SK-N-DZ (cell line): ENCODE results near the gene CENPP.

Experiments used
- DNase-seq: peaks from one replicate; pipeline ENCODE4 v3.0.0-alpha.2; 2015; ENCODE audit warnings: low spot score

The CENPP gene

DNA sequence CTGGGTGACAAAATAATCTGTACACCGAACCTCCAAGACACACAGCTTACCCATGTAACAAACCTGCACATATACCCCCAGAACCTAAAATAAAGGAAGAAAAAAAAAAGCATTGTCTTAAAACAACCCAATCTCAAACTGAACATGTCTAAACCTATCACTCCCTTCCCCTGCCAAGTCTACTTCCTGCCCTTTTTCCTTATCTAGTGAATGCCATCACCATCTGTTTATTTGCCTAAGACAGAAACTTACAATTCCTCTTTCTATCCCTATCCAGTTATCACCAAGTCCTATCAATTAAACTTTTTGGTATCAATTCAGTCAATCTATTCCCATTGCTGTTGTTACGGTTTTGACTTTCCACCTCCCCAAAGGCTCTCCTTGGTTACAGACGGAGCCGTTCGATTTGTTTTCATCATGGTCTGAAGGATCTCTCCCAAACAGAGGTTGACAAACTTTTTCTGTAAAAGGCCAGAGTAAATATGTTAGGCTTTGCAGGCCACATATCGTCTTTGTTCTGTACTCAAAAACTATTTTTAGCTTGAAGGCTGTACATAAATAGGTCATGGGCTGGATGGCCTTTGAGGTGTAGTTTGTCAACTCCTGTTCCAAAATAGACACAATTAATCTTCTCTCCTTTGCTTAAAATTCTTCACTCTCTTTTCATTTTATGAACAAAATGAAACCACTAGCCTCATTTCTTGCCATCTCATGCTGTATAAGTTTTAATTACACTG is 12.7 kb upstream of the CENPP start:
- no peak for DNase-seq

DNA sequence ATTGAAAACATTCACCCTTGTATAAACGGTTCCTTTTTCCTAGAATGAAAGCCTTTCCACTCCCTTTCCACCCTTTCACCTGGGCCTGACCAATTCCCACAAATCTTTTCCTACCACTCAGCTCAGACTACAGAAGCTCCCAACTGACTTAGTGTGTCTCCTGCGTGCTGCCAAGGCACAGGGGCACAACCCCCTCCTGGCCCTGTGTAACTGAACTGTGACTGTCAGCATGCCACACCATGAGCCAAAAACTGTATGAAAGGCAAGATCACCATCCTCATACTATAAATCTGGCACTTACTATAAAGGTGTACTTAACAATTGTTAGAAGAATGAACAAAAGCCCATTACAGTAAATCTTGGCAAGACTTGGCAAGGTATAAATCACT is 12.1 kb upstream of the CENPP start:
- DNase-seq = no peak

DNA sequence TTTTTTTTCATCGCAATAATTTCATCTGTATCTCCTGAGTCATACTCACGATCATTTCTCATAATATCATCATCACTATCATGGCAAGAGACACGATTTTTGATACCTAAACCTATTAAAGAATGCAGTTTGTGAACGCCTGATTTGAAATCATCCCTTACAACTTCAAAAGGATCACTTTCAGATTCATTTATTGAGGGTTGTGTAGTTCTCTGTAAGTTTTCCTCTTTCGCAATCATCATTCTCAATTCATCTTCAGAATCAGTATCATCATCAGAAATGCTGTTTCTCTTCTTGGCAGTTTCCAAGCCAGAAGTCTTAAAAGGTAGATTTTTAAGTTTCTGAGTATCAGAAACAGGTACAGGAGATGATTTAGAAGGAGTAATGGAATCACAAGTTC is 10.3 kb upstream of the CENPP start:
- no peak for DNase-seq

DNA sequence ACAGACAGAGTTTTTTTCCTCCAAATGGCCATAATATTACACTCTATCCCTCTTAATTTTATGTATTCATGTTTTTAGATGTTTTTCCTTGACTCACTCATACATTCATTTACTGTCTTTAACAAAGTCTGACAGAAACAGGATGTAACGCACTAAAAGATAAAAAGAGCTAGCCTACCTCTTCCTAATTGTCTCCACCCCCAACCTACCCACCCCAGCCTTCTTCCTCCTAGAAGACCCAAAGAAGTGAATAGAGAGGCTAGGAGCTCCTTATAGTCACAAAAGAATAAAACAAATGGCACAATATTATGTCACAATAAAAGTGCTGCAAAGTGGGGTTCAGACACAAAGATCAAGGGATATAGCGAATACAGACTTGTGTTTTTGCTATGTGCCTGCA is 1.3 kb upstream of the CENPP start:
- no peak for DNase-seq

DNA sequence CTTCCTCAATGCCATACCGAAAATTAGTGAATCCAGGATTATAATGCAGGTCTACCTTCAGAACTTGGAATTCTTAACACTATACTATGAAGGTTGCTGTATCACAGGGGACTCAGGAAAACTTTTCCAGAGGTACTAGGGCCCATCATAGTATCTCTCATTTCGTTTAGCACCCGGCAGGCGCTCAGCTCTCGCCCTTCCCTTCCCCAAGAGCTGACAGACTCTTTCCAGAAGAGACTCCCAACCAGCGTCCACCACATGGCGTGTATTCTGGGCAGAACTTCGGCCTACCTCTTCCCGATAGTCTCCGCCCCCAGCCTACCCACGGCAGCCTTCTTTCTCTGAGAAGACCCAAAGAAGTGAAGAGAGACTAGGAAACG is 874 bp upstream of the CENPP start:
- DNase-seq = no peak

DNA sequence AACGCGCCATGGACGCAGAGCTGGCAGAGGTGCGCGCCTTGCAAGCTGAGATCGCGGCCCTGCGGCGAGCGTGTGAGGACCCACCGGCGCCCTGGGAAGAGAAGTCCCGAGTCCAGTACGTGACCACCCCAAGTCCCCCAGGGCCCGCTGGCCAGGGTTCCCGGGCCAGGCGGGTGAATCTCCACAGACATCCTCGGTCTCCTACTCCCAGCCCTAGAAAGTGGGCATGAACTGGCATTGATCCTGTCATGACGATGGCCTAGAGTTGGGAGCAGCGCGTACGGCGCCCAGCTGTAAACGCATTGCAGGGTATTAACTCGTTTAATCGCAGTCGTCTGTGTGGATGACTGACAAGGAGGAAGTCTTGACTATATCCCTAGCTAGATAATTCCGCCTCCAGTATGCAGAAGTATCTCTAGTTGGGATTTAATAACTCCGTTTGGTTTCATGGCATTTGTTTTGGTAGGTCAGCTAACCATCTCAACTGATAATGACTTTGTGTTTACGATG is 293 bp downstream of the CENPP start:
- DNase-seq = peak; percentile 23

DNA sequence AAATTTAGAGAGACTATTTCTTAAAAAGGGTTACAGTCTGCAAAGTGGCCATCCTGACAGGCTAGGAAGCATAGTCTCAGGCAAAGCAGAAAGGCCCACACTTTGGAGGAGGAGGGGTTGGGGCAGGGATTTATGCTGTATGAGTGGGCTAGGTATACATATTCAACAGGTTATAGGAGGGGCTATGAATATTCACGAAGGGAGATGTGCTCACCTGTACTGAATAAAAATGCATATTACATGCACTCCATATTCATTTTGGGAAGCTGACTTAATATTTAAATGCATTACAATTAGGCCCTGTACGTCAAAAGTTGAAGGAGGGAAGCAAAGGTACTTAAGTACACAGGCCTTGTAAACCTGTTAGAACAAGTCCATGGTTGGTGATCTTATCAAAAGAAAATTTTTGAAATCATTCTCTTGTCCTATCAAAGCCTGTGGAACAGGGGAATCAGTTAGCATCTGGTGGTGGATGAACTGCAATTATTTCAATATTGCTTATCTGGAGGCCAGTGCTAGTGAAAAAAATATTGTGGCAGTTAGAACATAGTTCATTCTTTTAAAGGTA is 1.6 kb downstream of the CENPP start:
- DNase-seq = no peak

DNA sequence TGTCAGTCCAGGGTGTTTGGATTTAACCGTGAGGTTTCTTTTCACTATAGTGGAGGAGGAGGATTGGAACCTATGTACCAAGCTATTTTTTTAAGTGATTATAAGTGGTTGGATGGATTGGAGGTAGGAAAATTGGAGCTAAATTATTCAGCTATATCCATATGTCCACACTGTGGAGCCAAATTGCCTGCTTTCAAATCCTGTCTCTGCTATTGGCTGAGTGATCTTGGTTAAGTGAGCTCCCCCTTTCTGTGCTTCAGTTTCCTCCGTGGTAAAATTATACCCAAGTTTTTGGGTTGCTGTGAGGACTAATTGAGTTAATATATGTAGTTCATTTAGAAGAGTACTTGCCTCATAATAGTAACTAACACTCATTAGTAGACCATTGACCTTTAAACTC is 2.5 kb downstream of the CENPP start:
- DNase-seq = peak; percentile 21

DNA sequence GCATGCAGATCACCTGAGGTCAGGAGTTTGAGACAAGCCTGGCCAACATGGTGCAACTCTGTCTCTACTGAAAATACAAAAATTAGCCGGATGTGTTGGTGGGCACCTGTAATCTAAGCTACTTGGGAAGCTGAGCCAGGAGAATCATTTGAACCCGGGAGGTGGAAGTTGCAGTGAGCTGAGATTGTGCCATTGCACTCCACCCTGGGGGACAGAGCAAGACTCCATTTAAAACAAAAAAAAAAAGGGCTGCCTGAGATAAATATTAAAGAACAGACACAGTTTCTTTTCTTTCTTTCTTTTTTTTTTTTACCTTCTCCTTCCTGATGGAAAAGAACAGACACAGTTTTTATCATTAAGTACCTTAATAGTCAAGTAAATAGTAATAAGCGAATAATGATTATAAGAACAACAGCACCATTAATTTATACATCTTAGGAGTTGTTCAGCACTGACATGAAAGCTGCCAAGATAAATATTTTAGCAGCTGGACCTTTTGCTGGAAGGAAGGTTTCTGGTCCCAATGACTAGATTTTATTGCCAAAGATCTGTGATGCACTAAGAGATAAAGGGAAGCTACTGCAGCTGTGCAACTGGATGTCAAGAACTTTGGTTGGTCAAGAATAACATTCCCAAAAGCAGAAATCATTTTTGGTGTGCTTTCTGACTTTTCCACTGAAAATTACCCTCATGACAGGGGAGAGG is 7.0 kb downstream of the CENPP start:
- DNase-seq = no peak

DNA sequence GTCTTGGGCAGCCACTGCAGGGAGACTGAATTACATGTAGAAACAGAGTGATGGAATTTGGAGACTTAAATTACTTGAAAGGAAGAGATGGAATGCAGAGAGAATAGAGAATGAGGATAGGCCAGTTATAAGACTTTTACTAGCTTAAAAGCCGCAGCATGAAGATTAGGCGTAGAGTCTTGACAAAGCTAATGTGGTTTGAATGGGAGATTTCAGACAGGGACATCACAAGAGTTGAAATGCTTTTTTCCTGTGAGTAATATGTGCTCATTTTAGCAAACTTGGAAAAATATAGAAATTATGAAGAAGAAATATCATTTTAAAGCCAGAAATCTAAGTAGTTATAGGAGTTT is 7.5 kb downstream of the CENPP start:
- no peak for DNase-seq

DNA sequence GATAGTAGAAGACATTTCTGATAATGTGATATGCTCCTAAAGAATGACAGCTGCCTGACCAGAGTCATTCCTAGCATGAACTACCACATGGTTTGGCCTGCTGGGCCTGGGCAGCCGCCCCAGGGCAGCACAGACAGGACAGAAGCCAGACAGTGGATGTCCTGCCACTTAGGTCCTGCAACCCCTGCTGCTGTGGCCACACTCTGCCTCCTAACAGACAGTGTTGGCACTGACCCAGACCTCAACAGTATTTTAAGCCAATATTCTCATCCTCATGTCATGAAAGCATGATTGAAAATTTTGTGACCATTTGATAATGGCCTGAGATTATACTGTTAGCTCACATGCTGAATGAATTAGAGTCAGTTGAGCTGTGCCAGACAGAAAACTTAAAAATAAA is 15.8 kb downstream of the CENPP start:
- no peak for DNase-seq

DNA sequence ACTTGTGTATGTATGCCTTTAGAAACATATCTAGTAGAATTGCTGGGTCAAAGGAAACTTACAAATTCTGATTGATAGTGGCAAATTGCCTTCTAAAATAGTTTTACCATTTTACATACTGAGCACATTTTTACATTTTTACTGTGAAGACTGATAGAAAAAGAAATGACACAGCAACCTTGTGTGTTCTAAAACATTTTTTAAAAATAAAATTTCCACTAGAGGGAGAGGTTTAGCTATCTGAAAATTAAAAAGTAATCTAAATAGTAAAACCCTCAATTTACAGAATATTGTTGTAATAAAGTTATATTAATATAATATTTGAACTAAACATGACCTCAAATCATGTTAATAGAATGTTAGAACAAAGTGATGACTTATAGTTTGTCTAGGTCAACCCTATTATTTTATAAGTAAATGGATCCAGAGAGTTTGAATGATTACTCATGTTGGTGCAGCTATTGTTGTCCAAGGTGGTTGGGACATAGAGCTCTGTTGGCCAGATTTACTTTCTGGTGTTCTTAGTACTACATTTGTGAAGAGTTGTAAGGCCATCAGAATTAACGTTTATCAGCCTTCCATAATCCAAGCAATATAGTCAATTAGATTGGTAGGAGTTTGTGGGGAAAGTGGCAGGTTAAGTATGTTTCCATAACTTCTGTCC is 17.2 kb downstream of the CENPP start:
- no peak for DNase-seq

DNA sequence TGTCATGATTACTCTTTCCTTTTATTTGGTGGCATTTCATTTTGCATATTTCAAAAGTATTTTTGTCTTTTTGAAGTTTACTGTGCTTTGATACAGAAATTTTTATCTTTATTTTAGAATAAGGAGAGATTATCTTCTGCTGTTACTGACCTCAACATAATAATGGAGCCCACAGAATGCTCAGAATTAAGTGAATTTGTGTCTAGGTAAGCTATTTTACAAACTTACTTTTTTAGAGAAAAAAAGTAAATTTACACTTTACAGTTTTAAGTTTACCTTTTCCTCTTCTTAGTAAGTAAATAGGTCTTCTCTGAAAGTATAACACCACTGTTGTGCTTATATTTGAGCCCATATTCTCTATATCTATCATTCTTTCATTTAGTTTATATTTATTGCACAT is 19.8 kb downstream of the CENPP start:
- DNase-seq = no peak

DNA sequence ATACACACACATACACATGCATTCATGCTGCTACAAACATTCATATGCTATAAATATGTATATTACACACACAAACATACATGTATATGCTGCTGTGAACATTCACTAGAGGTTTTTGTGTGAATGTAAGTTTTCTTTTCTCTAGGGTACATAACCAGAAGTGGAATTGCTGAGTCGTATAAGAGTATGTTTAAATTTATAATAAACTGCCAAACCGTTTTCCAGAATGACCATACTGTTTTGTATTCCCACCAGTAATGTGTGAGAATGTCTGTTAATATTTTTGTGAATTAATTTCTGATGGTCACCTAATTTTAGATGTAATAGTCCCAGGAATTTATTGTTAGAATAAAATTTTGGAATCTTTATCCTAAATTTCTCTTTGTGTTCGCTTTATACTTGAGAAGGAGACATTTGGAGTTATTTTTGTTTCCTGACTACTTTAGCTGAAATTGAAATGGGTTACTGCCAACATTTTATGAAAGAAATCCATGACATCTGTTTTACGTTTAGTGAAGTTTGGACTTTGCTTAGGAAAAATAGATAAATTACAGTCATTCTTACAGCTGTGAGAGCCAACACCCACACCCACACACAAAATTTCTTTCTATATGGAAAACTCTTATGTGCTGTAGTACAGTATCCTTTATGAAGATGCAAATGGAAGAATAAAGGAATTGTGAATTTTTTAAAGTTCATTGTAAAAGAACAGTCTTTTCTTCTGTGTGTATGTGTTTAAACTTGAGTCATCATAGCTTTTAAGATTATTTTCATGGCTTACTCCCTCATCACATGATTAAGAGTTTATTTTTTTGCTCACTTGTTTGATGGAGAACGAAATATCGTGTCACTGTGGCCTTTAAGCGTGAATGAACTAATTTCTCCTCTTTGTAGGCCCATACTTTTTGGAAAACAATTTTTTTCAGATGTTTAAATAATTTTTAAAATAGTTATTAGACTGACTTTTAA is 24.3 kb downstream of the CENPP start:
- no peak for DNase-seq

DNA sequence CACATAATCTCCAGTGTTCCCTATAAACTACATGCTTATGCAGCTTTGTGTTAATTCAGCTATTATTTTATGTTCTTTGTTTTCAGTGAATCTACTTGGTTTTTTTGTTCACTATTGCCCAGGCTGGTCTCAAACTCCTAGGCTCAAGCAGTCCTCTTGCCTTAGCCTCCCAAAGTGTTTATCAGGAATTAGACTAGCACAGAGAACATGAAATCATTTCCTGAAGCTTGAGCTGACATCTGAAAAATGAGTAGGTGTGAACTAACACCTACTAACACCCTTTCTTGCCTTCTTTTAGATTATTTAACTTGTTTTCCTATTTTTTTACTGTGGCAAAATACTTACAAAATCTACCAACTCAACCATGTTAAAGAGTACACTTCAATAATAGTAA is 25.0 kb downstream of the CENPP start:
- DNase-seq = no peak

DNA sequence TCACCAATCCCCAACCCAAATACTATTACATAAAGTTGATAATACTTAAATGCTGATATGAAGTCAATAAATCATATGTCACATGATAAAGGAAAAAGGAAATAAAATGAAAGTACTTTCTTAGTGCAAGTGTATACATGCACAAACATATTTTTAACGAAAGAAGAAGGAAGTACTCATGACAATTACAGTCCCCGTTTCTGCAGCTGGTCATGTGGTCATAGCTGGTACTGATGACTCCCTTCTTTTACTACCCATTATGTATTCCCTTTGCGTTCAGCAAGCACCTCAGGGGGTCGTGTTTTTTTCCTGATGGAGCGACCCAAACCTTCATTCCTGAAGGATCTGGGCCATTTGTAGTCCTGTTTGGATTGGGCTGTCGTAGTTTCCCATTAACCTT is 27.3 kb downstream of the CENPP start:
- no peak for DNase-seq

DNA sequence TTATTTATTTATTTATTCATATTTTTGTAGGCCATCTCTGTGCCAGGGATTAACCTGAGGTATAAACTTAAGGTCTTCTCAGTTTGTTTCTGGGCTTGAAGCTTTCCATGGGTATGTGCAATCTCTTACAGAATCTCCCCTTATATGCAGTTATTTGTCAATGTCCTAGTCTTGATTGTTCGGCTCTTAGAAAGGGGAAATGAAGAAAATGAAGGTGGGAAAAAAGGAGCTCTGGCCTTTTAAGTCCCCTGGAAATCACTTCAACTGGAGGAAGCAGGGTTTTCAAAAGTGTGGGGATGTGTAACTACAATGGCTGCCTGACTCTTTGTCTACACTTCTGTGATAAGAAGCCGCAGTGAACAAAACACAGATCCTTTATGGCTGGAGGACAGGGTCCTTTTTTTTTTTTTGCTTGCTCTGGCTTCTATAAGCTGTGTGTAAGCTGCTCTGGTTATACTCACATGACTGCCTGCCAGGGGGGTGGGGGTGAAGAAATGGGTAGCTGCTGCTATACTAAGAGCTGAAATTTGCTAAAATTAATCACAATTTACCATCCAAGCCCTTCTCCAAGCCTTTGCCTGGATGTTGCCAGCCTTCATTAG is 33.7 kb downstream of the CENPP start:
- peak; percentile 75 for DNase-seq

DNA sequence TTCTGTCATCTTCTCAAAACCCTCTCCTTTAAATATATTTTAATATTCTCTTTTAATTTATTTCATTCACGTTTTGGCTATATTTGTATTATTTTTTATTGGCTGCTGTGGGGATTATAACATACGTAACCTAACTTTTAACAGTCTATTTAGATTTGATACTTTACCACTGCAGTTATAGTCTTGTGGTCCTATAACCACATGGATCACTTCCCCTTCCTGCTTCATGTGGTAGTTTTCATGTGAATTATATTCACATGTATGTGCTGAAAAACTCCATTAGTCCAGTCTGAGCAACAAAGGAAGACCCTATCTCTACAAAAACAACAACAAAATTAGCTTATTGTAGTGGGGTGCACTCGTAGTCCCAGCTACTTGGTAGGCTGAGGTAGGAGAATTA is 34.3 kb downstream of the CENPP start:
- DNase-seq = no peak

DNA sequence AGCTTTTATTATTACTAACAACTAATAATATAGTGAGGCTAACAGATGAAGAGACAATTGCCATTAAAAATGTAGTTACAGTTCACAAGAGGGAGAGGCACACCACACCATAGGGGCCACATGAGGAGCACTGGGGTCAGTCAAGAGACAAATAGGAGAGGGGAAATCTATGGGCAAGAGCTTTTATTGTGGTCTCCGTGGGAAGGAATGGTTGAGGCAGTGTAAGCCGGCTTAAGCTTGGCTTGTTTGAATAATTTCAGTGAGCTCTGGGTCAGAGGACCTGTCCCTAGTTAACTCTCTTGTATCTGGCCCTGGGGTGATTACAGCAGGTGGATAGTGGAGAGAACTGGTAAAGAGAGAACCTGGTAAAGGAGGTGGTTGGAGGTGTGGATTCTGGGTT is 43.3 kb downstream of the CENPP start:
- DNase-seq = no peak

DNA sequence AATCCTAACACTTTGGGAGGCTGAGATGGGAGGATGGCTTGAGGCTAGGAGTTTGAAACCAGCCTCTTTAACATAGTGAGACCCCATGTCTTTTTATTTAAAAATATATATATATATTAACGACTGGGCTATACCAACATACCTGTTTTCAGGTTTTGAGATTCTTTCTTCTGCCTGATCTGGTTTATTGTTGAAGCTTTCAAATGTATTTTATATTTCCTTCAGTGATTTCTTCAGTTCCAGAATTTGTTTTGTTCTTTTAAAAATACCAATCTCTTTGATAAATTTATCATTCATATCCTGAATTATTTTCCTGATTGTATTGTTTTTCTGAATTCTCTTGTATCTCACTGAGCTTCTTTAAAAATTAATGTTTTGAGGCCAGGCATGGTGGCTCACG is 47.4 kb downstream of the CENPP start:
- DNase-seq = no peak

DNA sequence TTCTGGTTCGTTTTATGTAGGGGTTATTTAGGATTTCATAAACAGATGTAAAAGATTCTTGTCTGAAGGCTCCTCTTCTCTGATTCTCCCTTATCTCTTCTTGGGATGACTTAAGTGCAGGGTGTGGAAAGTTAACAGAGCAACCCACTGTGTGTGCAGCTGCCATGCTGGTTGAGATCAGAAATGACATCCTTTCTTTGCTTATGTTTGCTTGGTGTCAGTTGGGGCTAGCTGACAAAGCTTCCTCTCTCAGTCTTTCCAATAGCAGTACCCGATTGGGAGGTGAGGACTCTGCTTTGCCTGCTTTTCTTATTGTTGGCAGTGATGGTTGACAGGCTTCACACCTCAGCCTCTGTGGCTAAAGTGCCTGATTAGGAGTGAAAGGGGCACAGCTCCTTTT is 52.1 kb downstream of the CENPP start:
- DNase-seq = peak; percentile 18
